ENCODE results near the gene UST.

The UST gene

DNA sequence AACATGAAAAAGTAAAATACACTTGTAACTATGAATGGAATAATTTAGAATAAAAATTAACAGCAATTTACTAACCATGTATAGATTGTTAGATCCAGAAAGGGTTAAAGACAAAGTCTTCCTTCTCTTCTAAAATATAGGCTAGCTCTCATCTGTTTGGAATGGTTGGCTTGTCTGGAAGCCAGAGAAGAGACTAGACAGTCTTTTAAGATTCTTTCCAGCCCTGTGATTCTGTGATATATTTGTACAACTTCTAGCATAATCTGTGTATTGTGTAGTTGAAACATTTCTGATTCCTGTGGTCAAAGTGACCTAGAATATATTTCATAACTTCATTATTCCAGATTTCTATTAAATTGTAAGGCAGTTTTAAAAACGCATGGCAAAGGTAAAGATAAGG lies 196.6 kb downstream of the UST start:
- Histone ChIP-seq H2AFZ (ENCODE audit: low read length) (no peak overlapping the region), H3K9me3 (ENCODE audit: insufficient read depth, low read depth, low read length) (no peaks in the 10 kb centered on the region), H3K27me3 (ENCODE audit: insufficient read depth, low read length, poor library complexity, severe bottlenecking) (no peaks in the 10 kb centered on the region), H3K4me2 (ENCODE audit: low read depth, low read length, poor library complexity, severe bottlenecking) (no peak overlapping the region), H4K20me1 (ENCODE audit: insufficient read depth, low read length, poor library complexity, severe bottlenecking) (no peaks in the 10 kb centered on the region), H3K9me2 (replicated peaks; ENCODE audit: low read depth, low read length) (no peaks in the 10 kb centered on the region), H3K9ac (ENCODE audit: low read depth, low read length, poor library complexity, severe bottlenecking) (no peak overlapping the region), H3K4me3 (ENCODE audit: low read length, poor library complexity, severe bottlenecking) (no peak overlapping the region), H3K36me3 (ENCODE audit: insufficient read depth, low read length) (no peaks in the 10 kb centered on the region), H3K4me1 (ENCODE audit: insufficient read depth, low read length, poor library complexity, severe bottlenecking) (peaks cover 19% of the 10 kb centered on the region), H3F3A (ENCODE audit: low read depth) (no peaks in the 10 kb centered on the region), H3K79me2 (ENCODE audit: insufficient read depth, low read length) (no peaks in the 10 kb centered on the region)
- TF ChIP-seq EZH2phosphoT487 (IDR thresholded peaks at IDR 0.05; ENCODE audit: borderline replicate concordance): no peak
- TF ChIP-seq, protein P1, sequence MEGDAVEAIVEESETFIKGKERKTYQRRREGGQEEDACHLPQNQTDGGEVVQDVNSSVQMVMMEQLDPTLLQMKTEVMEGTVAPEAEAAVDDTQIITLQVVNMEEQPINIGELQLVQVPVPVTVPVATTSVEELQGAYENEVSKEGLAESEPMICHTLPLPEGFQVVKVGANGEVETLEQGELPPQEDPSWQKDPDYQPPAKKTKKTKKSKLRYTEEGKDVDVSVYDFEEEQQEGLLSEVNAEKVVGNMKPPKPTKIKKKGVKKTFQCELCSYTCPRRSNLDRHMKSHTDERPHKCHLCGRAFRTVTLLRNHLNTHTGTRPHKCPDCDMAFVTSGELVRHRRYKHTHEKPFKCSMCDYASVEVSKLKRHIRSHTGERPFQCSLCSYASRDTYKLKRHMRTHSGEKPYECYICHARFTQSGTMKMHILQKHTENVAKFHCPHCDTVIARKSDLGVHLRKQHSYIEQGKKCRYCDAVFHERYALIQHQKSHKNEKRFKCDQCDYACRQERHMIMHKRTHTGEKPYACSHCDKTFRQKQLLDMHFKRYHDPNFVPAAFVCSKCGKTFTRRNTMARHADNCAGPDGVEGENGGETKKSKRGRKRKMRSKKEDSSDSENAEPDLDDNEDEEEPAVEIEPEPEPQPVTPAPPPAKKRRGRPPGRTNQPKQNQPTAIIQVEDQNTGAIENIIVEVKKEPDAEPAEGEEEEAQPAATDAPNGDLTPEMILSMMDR (conservative IDR thresholded peaks at IDR 0.05; ENCODE audit: low read length): no peak

- H3K36me3 ChIP-seq (ENCODE audit: insufficient read depth, low read length): no peaks in the 10 kb centered on the region
- no peaks in the 10 kb centered on the region for H3K9me2 ChIP-seq (replicated peaks; ENCODE audit: low read depth, low read length)
- no peaks in the 10 kb centered on the region for H3F3A ChIP-seq (ENCODE audit: low read depth)
- no peak overlapping the region for H3K9ac ChIP-seq (ENCODE audit: low read depth, low read length, poor library complexity, severe bottlenecking)
- H3K9me3 ChIP-seq (ENCODE audit: insufficient read depth, low read depth, low read length): no peaks in the 10 kb centered on the region
- TF ChIP-seq, protein P1 (conservative IDR thresholded peaks at IDR 0.05; ENCODE audit: low read length): no peak
- no peak for TF ChIP-seq EZH2phosphoT487 (IDR thresholded peaks at IDR 0.05; ENCODE audit: borderline replicate concordance)
- no peak overlapping the region for H2AFZ ChIP-seq (ENCODE audit: low read length)
- H3K4me1 ChIP-seq (ENCODE audit: insufficient read depth, low read length, poor library complexity, severe bottlenecking): peaks cover 10% of the 10 kb centered on the region
- H3K4me3 ChIP-seq (ENCODE audit: low read length, poor library complexity, severe bottlenecking): no peak overlapping the region
- no peaks in the 10 kb centered on the region for H4K20me1 ChIP-seq (ENCODE audit: insufficient read depth, low read length, poor library complexity, severe bottlenecking)
- no peaks in the 10 kb centered on the region for H3K27me3 ChIP-seq (ENCODE audit: insufficient read depth, low read length, poor library complexity, severe bottlenecking)
- H3K79me2 ChIP-seq (ENCODE audit: insufficient read depth, low read length): no peaks in the 10 kb centered on the region
- no peak overlapping the region for H3K4me2 ChIP-seq (ENCODE audit: low read depth, low read length, poor library complexity, severe bottlenecking)
These were observed 197.8 kb downstream of the UST start for GRCh38 chr6:148944608-148945007.

DNA sequence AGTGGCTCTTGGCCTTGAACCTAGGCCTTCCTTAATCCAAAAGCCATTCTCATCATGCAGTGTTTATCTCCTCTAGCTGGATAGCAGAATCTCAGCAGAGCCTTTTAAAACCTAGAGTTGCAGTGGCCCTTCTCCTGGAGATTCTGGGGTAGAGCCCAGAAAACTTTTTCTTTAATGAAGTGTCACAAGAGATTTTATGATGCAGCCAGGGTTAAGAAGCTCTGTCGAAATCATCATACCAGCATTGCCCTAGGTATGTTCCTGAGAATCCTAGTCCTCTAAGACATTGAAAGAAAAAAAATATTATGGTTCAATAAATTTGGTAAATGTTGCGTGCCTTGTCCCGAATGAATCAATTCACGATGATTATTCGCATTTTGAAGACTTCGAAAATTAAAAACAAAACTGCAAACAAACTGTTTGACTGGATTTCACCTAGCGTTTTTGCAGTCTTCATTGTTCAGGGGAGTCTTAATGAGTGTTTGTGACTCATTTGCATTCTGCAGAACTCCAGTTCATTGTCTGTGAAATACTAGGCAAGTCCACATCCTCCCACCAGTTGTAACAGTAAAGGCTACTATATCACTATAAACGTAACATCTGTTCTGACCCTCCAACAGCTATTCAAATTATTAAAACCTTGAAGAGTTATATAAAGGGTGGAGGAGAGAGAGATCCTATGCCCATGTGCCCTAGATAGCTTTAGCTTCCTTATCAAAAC lies 198.6 kb downstream of the UST start:
- H3K4me2 ChIP-seq (ENCODE audit: low read depth, low read length, poor library complexity, severe bottlenecking): no peak overlapping the region
- H4K20me1 ChIP-seq (ENCODE audit: insufficient read depth, low read length, poor library complexity, severe bottlenecking): no peaks in the 10 kb centered on the region
- H3K4me3 ChIP-seq (ENCODE audit: low read length, poor library complexity, severe bottlenecking): no peak overlapping the region
- TF ChIP-seq EZH2phosphoT487 (IDR thresholded peaks at IDR 0.05; ENCODE audit: borderline replicate concordance): no peak
- TF ChIP-seq, protein P1 (conservative IDR thresholded peaks at IDR 0.05; ENCODE audit: low read length): no peak
- no peaks in the 10 kb centered on the region for H3K36me3 ChIP-seq (ENCODE audit: insufficient read depth, low read length)
- H2AFZ ChIP-seq (ENCODE audit: low read length): no peak overlapping the region
- H3K9me3 ChIP-seq (ENCODE audit: insufficient read depth, low read depth, low read length): no peaks in the 10 kb centered on the region
- peaks cover 6% of the 10 kb centered on the region for H3K4me1 ChIP-seq (ENCODE audit: insufficient read depth, low read length, poor library complexity, severe bottlenecking)
- no peaks in the 10 kb centered on the region for H3K9me2 ChIP-seq (replicated peaks; ENCODE audit: low read depth, low read length)
- H3K9ac ChIP-seq (ENCODE audit: low read depth, low read length, poor library complexity, severe bottlenecking): no peak overlapping the region
- H3K79me2 ChIP-seq (ENCODE audit: insufficient read depth, low read length): no peaks in the 10 kb centered on the region
- no peaks in the 10 kb centered on the region for H3F3A ChIP-seq (ENCODE audit: low read depth)
- no peaks in the 10 kb centered on the region for H3K27me3 ChIP-seq (ENCODE audit: insufficient read depth, low read length, poor library complexity, severe bottlenecking)

Data from Loucy (cell line).